ENCODE results near the gene C6orf132.
"Not testable (repeated sequence)": the region's sequence is repeated elsewhere in the genome, so short reads cannot be mapped to it uniquely, and the experiment has no call there.

C6orf132 gene

DNA sequence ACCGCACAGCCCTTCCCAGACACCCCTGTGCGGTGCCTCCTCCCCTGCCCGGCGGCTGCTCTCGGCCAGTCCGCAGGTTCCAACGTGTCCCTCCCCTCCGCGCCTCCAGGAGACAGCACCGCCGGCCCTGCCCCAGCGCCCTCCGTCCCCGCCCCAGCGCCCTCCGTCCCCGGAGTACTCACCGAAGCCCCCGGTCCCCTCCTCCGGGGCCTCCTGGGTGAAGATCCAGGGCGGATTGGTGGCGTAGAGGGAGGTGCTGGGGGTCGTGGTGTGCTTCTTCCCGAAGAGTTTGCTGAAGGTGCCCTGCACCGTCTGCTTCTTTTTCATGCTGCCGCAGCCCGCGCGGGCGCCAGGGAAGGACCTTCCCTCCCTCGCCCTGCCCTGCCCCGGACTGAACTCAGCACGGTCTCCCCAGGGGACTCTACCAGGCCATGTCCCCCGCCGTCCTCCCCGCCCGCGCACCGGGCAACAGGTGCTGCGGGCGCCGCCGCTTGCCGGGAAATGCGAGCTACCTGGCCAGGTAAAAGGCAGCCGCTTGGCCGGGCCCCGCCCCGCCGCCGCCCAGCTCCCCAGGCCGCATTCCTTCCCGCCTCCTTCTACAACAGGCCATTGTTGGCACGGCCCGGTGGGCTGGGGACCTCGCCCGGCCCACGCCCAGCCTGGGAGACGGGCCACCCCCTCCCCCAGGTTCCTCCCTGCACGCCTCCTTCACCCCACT, at the start of gene C6orf132:
Gene C6orf132 (minus strand): TSS at position 503 of the 718 bp plus-strand sequence. CDS start 176 bp downstream, at position 327.
- DNase-seq, result no peak

DNA sequence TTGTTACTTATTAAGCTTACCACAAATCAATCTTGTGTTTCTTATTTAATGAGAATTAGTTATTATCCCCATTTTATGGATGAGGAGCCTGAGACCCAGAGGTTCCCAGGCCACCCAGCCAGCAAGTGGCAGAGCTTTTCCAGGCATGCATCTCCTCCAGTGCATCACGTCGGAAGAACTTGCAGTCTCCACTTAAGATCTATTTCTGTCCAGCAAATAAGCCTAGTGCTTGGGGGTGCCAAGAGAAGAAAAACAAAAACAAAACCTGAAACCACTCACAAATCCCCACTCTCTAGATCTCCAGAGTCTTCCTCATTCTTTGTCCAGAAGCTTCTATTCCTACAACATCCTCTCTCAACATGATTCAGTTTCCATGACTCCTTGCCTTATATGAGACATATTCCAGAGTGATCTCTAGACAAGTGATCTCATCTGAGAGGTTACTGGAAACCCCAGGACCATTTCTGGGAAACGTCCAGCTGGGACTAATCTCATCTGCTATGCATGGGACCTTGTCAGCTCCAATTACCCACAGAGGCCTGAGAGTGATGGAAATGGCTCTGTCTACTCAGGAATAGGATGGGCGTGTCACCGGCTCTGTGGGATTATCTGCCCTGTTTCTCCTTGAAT, 48.2 kb upstream of the C6orf132 start:
- DNase-seq, result no peak

DNA sequence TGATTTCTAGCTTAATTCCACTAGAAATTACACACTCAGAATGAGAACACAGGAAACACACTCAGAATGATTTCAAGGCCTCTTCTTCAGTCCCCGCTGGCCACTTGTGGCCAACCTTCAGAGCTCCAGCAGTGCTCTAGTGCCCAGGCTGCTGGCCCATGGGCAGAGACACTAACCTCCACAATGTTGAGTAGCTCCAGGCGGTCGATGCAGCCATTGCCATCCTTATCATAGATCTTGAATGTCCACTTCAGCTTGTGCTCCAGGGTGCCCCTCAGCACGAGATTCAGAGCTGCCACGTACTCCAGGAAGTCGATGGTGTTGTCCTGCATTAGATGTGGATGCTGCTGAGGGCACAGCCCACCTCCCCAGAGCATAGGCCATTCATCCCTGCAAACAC, 46.0 kb upstream of the C6orf132 start:
- no peak for DNase-seq

DNA sequence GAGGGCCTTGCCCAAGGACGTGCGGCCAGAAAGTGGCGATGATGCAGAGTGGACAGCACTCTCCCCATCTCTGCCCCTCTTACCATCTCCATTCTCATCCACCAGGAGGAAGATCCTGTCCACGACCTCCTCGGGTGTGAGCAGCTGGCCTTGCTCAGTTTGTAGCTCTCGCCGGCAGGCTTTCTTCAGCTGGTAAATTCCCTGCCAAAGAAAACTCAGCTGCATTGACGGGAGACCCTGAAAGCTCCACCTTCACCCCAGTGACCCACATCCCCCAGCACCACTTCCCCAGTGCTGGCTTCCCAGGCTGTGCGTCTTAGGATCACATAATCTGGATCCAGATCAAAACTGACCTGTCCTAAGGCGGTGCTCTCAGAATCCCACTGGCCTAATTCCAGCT, 43.2 kb upstream of the C6orf132 start:
- DNase-seq, result no peak

GRCh38 chr6:42184475-42184874, 42.1 kb upstream of the C6orf132 start:
- no peak for DNase-seq

GRCh38 chr6:42182101-42182500, 39.7 kb upstream of the C6orf132 start:
- no peak for DNase-seq

- no peak for DNase-seq
Observed at GRCh38 chr6:42179945-42180313, 37.5 kb upstream of the C6orf132 start.

- no peak for DNase-seq
Observed at GRCh38 chr6:42179261-42179944, 37.0 kb upstream of the C6orf132 start.

DNA sequence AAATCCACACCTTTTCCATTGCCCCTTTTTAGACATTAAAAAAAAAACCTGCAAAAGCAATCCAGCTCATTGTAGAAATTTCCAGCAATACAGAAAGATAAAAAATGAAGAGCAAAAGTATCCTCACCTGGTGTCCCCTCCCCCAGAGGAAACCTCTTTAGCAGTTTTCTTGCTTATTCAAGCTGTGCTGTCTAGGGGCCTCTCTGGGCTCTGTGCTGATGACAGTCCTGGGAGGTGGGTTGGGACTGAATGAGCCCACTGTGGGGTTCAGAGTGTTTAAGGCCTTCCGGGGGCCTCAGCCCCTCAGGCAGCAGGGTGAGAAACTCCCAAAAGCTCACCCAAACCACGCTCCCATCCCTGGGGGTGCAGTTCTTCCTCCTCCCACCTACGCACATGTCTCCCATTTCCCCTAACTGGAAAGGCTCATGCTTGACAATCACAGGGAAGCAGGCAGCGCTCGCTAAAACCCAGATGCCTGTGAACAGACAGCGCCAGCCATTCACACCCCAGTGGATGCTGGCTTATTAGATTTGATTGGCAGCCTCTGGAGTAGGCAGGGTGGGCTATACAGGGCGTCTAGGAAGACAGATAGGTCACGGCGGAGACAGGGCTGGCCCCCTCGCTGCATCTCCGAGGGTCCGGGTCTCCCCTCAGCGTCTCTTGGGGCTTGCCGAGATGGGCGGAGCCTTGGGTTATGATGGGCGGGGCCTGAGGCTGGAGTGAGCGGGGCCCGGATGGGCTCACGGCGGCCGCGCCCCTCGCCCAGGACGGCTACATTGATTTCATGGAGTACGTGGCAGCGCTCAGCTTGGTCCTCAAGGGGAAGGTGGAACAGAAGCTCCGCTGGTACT, 35.3 kb upstream of the C6orf132 start:
- no peak for DNase-seq

DNA sequence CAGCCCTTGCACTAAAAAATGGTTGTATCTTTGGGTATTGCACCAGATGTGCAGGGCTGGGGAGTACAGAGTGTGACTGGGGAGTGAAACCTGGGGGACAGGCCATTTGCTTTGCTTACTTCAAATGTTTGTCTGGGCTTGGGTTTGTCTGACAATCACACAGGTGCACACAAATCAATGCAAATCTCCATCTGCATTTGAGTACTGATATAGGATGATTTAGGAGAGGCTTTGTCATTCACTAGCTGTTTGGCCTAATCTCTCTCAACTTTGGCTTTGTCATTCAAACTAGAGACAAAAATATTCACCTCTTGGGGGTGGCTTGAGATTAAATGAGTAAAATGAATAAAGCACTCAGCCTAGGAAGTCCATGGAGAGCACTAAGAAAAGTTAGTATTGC, 34.6 kb upstream of the C6orf132 start:
- no peak for DNase-seq

GRCh38 chr6:42175860-42176259, 33.4 kb upstream of the C6orf132 start:
- DNase-seq, result no peak

DNA sequence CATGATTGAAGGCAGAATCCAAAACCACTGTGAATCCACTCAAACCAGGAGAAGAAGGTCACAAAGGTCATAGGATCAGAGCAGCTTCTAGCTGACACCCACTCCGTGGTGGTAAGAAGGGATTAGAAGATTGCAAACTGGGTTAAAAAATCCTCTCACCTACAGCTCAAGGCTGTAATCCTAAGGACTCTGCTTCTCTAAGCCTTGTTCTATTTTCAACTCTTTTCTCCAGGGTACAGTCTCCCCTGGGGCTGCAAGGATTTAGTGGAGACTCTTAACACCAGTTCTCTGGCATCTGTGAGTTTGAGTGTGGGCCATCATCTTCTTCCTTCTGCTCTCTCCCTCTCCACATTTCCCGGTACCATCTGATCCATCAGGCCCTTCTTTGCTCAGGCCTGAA, 30.7 kb upstream of the C6orf132 start, which contains the start of gene GUCA1A:
Gene GUCA1A (plus strand): TSS at position 264 of the 400 bp plus-strand sequence. CDS start 250 bp downstream, outside the sequence.
- no peak for DNase-seq

DNA sequence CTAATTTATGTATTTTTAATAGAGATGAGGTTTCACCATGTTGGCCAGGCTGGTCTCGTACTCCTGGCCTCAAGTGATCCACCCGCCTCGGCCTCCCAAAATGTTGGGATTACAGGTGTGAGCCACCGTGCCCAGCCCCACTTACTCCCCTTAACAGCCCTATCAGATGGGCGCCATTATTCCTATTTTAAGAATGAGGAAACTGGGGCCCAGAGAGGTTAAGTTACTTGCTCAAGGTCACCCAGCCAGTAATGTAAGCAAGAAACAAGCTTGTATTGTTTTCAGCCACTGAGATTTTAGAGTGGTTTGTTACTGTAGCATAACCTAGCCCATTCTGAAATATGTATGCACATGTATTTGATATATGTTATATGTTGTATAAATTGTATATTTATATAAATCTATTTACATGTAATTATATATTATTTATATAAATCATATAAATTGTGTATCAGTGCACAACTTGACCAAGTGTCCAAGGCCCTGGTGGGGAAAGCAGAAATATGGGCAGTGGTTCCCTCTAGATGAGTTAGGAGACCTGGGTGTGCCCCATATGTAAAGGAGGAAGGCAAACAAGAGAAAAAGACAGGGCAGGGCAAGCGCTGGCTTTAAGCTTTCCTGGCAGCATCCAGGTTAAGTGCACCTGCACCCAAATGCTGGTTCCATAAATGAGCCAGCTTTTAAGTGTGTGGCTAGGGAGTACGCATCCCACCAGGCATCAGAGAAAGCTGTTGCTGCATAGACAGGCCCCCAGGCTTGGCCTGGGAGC, 29.6 kb upstream of the C6orf132 start:
- DNase-seq, result no peak

GRCh38 chr6:42169780-42170179, 27.4 kb upstream of the C6orf132 start:
- not testable (repeated sequence) for DNase-seq

- no peak for DNase-seq
Observed at GRCh38 chr6:42168650-42169049, 26.2 kb upstream of the C6orf132 start.

DNA sequence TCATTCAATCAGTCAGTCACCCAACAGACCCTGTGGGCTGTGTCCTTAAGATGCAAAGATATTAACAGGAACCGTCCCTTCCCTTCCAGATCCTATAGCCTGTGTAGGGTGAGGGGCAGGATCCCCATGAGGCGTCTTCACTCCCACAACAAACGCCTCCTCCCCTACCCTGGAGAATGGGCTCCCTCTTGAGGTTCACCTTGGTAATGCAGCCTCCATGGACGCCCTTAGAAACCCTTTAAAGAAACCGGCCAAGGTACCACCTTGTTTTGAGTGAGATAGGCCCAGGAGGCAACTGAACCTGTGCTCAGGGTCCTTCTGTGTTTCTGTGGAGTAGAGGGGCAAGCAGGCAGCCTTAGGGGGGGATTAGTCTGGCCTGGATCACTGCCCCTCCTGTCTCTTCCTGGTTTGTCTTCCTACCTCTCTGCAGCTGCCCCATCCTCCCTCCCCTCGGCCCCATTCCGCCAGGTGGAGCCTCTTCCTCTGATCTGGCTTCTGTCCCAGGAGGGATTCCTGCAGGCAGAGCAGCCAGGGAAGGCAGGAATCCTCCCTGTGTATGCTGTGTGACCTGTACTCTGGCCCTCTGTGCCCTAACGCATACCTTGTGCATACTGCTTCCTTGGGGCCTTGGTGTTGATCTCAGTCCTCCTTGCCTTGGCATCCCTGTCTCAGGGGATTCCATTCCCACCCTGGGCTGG, 24.2 kb upstream of the C6orf132 start:
- peak; percentile 89 for DNase-seq

GRCh38 chr6:42165016-42165415, 22.6 kb upstream of the C6orf132 start:
- no peak for DNase-seq

GRCh38 chr6:42163981-42164380, 21.6 kb upstream of the C6orf132 start:
- no peak for DNase-seq

DNA sequence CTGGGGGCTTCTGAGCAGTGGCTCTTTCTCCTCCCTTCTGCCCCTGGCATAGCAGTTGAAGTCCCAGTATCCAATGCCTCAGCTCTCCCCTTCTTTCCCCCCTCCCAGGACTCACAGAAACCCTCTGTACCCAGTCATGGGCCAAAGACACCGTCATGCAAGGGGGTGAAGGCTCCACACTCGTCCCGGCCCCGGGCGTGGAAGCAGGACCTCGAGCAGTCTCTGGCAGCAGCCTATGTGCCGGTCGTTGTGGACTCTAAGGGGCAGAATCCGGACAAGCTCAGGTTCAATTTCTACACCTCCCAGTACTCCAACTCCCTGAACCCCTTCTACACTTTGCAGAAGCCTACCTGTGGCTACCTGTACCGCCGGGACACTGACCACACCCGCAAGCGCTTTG, 20.4 kb upstream of the C6orf132 start:
- DNase-seq, result no peak

- no peak for DNase-seq
Observed at GRCh38 chr6:42162384-42162783, 20.0 kb upstream of the C6orf132 start.

GRCh38 chr6:42159431-42160024, 17.1 kb upstream of the C6orf132 start:
- DNase-seq, result no peak

Data from activated effector memory CD4-positive, alpha-beta T cell treated with anti-CD3 and anti-CD28 coated beads, Interleukin-2, amount 50 U/mL, for 16 hours (primary cell).